Ishikawa (cell line): Measurements from ENCODE around the gene C18orf63.

Source experiments
- CEBPB ChIP-seq: IDR thresholded peaks from 2 replicates; pipeline ENCODE4 v1.6.1; 2012
- CREB1 ChIP-seq: IDR thresholded peaks from 2 replicates; pipeline ENCODE4 v1.6.1; 2012; ENCODE audit warnings: low read depth
- EGR1 ChIP-seq: IDR thresholded peaks from 2 replicates; pipeline ENCODE4 v1.6.1; 2012
- EP300 ChIP-seq: IDR thresholded peaks from 2 replicates; pipeline ENCODE4 v1.6.1; 2012; ENCODE audit warnings: borderline replicate concordance
- FOXM1 ChIP-seq: IDR thresholded peaks from 2 replicates; pipeline ENCODE4 v1.6.1; 2012; ENCODE audit warnings: low read depth, borderline replicate concordance
- NFIC ChIP-seq: IDR thresholded peaks from 2 replicates; pipeline ENCODE4 v1.6.1; 2012
- RAD21 ChIP-seq: IDR thresholded peaks from 2 replicates; pipeline ENCODE4 v1.6.1; 2012; ENCODE audit warnings: low read depth
- TAF1 ChIP-seq: IDR thresholded peaks from 2 replicates; pipeline ENCODE4 v1.6.1; 2012; ENCODE audit warnings: low read depth, mild to moderate bottlenecking
- TCF12 ChIP-seq: IDR thresholded peaks from 2 replicates; pipeline ENCODE4 v1.6.1; 2012; ENCODE audit warnings: low read depth
- TEAD4 ChIP-seq: IDR thresholded peaks from 2 replicates; pipeline ENCODE4 v1.6.1; 2012
- YY1 ChIP-seq: IDR thresholded peaks from 2 replicates; pipeline ENCODE4 v1.6.1; 2012; ENCODE audit warnings: low read depth
- ZBTB7A ChIP-seq: IDR thresholded peaks from 2 replicates; pipeline ENCODE4 v1.6.1; 2012; ENCODE audit warnings: low read depth
- TF ChIP-seq, protein P1 (sequence below): IDR thresholded peaks from 2 replicates; pipeline ENCODE4 v1.6.1; 2012; ENCODE audit warnings: low read depth, mild to moderate bottlenecking
- TF ChIP-seq, protein P2 (sequence below): IDR thresholded peaks from 2 replicates; pipeline ENCODE4 v1.6.1; 2012
- TF ChIP-seq, protein P3 (sequence below): IDR thresholded peaks from 2 replicates; pipeline ENCODE4 v1.6.1; 2012

The C18orf63 gene

DNA sequence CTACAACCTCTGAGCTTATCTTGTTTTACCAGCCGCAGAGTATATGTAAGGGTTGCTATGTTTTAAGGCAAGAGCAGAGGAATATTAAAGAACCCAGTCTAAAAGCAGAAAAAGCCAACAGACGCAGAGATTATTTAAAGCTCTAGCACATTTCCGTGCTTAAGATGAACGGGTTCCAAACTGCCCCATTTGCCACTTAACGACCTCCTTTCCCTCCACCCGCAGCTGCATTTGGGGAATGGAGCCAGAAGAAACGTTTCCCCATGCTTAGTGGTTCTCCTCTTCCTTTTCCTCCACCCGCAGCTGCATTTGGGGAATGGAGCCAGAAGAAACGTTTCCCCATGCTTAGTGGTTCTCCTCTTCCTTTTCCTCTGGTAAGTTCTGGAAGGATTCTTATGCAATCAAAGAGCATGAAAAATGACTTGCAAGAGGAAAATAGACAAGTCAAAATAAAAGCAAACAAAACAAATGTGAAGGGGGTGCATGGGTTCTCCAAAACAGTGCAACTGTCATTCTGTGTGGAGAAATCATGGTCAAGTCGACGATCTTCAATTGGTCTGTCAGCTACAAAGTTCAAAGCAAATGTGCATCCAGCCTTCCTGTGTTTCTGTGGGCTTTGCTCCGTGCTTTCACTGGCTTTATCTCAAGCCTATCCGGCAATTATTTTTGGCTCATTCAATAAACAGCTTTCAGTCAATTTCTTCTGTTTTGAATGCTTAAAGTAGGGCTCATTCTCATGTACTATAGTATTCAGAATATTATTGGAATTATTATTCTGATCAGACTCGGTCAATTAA is 83.7 kb downstream of the C18orf63 start:
- TF ChIP-seq, protein P1, sequence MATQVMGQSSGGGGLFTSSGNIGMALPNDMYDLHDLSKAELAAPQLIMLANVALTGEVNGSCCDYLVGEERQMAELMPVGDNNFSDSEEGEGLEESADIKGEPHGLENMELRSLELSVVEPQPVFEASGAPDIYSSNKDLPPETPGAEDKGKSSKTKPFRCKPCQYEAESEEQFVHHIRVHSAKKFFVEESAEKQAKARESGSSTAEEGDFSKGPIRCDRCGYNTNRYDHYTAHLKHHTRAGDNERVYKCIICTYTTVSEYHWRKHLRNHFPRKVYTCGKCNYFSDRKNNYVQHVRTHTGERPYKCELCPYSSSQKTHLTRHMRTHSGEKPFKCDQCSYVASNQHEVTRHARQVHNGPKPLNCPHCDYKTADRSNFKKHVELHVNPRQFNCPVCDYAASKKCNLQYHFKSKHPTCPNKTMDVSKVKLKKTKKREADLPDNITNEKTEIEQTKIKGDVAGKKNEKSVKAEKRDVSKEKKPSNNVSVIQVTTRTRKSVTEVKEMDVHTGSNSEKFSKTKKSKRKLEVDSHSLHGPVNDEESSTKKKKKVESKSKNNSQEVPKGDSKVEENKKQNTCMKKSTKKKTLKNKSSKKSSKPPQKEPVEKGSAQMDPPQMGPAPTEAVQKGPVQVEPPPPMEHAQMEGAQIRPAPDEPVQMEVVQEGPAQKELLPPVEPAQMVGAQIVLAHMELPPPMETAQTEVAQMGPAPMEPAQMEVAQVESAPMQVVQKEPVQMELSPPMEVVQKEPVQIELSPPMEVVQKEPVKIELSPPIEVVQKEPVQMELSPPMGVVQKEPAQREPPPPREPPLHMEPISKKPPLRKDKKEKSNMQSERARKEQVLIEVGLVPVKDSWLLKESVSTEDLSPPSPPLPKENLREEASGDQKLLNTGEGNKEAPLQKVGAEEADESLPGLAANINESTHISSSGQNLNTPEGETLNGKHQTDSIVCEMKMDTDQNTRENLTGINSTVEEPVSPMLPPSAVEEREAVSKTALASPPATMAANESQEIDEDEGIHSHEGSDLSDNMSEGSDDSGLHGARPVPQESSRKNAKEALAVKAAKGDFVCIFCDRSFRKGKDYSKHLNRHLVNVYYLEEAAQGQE: no peak

DNA sequence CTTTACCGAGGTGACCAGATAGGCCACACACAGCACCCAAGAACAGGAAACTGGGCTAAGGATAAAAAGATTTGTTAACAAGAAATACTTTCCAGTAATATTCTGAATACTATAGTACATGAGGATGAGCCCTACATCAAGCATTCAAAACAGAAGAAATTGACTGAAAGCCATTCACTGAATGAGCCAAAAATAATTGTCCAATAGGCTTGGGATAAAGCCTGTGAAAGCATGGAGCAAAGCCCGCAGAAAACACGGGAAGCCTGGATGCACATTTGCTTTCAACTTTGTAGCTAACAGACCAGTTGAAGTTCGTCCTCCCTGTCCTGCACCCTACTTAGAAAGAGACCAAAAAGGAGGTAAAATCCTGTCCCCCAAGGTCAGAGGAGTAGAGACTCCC is 85.2 kb downstream of the C18orf63 start:
- TF ChIP-seq TAF1 (no peak), TCF12 (no peak)
- TF ChIP-seq, protein P2, sequence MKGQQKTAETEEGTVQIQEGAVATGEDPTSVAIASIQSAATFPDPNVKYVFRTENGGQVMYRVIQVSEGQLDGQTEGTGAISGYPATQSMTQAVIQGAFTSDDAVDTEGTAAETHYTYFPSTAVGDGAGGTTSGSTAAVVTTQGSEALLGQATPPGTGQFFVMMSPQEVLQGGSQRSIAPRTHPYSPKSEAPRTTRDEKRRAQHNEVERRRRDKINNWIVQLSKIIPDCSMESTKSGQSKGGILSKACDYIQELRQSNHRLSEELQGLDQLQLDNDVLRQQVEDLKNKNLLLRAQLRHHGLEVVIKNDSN: no peak

DNA sequence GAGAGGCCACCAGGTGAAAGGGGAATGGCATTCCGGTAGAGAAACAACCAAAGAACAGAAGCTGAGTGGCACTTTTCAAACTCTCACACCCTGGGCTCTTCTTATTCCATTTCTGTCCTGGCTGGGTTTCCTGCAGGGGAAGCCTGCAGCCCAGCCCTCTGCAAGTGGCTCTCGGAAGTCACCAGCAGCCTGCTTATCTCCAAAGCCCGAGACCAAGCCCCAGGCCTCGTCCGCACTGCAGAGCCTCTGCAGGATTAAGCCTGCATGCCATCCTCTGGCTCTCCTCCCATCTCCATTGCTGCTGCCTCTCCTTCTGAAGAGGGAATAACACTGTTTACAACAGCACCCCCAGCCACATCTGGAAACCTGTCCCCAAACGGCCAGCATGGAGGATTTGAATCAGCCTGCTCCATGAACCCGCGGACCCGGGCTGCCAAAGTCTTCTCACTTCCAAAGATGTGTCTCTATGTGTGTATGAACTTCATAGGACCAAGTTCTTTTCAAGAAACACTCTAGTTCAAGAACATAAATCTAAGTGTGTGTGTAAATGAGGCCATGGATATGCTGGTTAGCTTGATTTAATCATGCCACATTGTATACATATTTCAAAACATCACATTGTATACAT is 87.3 kb downstream of the C18orf63 start:
- TF ChIP-seq EGR1 (no peak), EP300 (no peak), TEAD4 (no peak), NFIC (no peak), TCF12 (no peak), FOXM1 (no peak), YY1 (no peak), ZBTB7A (no peak), TAF1 (no peak), RAD21 (no peak), CEBPB (no peak), CREB1 (no peak)
- TF ChIP-seq, protein P2: no peak
- TF ChIP-seq, protein P3, sequence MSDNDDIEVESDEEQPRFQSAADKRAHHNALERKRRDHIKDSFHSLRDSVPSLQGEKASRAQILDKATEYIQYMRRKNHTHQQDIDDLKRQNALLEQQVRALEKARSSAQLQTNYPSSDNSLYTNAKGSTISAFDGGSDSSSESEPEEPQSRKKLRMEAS: no peak
- TF ChIP-seq, protein P1: no peak

DNA sequence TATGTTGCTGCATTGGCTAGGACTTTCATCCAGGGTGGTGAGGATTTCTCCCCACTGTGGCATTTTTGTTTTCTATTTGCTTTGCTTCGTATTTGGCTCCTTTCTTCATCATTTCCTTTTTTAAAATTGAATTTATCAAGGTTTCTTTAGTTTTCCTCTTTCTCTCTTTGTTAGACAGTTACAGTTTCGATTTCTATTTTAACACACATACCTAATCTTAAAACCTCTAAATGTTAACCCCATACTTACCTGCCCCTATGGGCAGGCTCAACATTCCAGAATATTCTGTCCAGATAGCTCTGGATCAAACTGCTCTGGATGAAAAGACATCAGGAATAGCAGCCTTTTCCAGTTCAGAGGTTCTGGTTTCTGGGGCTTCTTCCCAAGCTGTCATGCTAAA is 92.2 kb downstream of the C18orf63 start:
- TF ChIP-seq CREB1: no peak
